Ovary (tissue), 9 donors: ENCODE results near the gene ASPM. TPM values are rescaled to one million over a fixed set of nuclear protein-coding genes. Genes with fewer than 3 reads are reported as not detected.
"Not testable (repeated sequence)": the region's sequence is repeated elsewhere in the genome, so short reads cannot be mapped to it uniquely, and the experiment has no call there.

ENCODE experiments used
- DNase-seq, 5 donors: peaks; one replicate each; pipeline ENCODE4 v3.0.0-alpha.2; 2019 to 2020
- H3K27ac ChIP-seq, 2 donors: fragments of 200-600 bp; one replicate each; pipeline versions ENCODE4 v1.5.1 to v1.8.0; 2019 to 2022
- H3K27me3 ChIP-seq: fragments of 200-600 bp; one replicate; pipeline ENCODE4 v1.8.0; 2022
- H3K36me3 ChIP-seq: fragments of 200-600 bp; sonication (generic); one replicate; pipeline ENCODE4 v1.5.1; 2019
- H3K4me1 ChIP-seq: one replicate; pipeline ENCODE4 v1.8.1; 2013; ENCODE audit warnings: mild to moderate bottlenecking, moderate library complexity; ENCODE audit not compliant: insufficient read depth
- H3K4me3 ChIP-seq: fragments of 200-600 bp; sonication (generic); one replicate; pipeline ENCODE4 v1.5.1; 2017
- H3K9me3 ChIP-seq, 2 donors: fragments of 200-600 bp in 1 of 2; sonication (generic) in 1 of 2; one replicate each; pipeline versions ENCODE4 v1.5.1 to v1.8.1; 2013 to 2019; ENCODE audit warnings: mild to moderate bottlenecking in 1 of 2, moderate library complexity in 1 of 2
- EP300 ChIP-seq: sonication (generic); formaldehyde crosslinking; IDR thresholded peaks from one replicate; pipeline ENCODE4 v1.6.1; 2017; ENCODE audit warnings: antibody characterized with exemption
- POLR2A ChIP-seq: fragments of 450-650 bp; IDR thresholded peaks from one replicate; pipeline ENCODE4 v1.6.1; 2017; ENCODE audit warnings: antibody characterized with exemption, mild to moderate bottlenecking, moderate library complexity
- WGBS, 3 donors: extraction: QIAGEN DNeasy Blood & Tissue Kit in 1 of 3; methylation state at CpG; one replicate each; pipeline versions ENCODE4 v1.1.5 to v1.1.7; 2013 to 2017; 5-methylcytosine and 5-hydroxymethylcytosine counted together
- intact Hi-C, 4 donors: fragments of 100-400 bp; cut with DNase I; formaldehyde crosslinking; loops; one replicate each; pipeline versions ENCODE4 v1.11.0 to v1.15.1; 2022 to 2023
- polyA plus RNA-seq, 2 donors: library from polyadenylated mRNA; stranded (reverse); fragments of 200-250 nt in 1 of 2; fragments of 350-450 nt in 1 of 2; fragmentation: Illumina TruSeq in 1 of 2; extraction: RNeasy Lipid Tissue Mini Kit (QIAGEN cat#74804) in 1 of 2; gene quantifications; one replicate each; pipeline ENCODE4 v1.2.3, GENCODE V29; 2013 to 2014
- total RNA-seq, 7 donors: library from RNA; depleted of rRNA in 2 of 7; stranded (reverse); fragments of >200 nt in 2 of 7; fragmentation: NEBNext Ultra II Directional in 3 of 7; extraction: Animal tissue kit (Norgen Biotek cat#: 25700) in 3 of 7; gene quantifications; one replicate each; pipeline versions ENCODE4 v1.1.0 to v1.2.4, GENCODE V29; 2016 to 2023
- TF ChIP-seq, protein P1 (sequence below), 3 donors: fragments of 450-650 bp in 2 of 3; fragments of 200-600 bp in 1 of 3; IDR thresholded peaks; one replicate each; pipeline versions ENCODE4 v1.5.1 to v1.8.0; 2016 to 2022; ENCODE audit warnings: antibody characterized with exemption in 3 of 3, mild to moderate bottlenecking in 1 of 3
- donor health status: DM: no; HTN: no; CAD: no; lungs with moderate emphysema.
- donor health status: DM: no; HTN: no; CAD: no.
- donor health status: Bipolar disorder and iron deficiency.
- donor health status: DM: yes; HTN: yes; CAD: no.
- donor health status: DM: no; HTN: no; CAD: no.
- donor health status: DM: yes; HTN: yes; CAD: no.

ASPM gene
- total and polyA plus RNA-seq, 9 donors = 0.10 to 0.89 (median 0.33) TPM

DNA sequence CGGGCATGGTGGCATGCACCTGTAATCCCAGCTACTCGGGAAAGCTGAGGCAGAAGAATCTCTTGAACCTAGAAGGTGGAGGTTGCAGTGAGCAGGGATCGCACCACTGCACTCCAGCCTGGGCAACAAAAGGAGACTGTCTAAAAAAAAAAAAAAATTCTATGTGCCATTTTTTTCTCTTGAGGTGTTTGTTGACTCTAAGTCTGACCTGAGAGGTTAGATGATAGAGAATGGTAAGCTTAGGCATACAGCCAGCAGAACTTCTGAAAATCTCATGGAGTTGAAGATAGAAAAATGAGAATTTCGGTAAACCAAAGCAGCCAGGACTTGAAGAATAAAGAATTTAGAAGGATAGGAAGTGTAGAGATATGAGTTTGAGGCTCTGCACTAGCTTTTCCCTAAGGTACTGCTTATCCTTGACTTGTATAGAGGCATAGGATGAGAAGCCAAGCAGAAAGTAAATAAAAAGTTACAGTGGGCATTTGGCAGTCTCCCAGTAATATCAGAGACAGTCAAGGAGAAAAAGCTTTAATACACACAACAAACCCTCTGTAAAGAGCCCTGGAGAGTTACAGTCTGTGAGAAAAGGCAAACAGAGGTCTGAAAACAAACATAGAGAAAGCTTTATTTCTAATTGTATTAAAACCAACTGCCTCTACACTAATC lies 103.7 kb downstream of the ASPM start:
- WGBS, 3 donors = 79 to 94% (median 89%) methylated on average over 4 of the region's 4 CpGs
- intact Hi-C loops = no loop called here
- H3K27me3 ChIP-seq = no peaks in the 10 kb centered on the region
- H3K27ac ChIP-seq = no peak overlapping the region
- no peaks in the 10 kb centered on the region for H3K9me3 ChIP-seq
- H3K4me1 ChIP-seq = no peaks in the 10 kb centered on the region
- H3K4me3 ChIP-seq = no peak overlapping the region
- no peak for DNase-seq
- H3K36me3 ChIP-seq = no peaks in the 10 kb centered on the region
- no peak for TF ChIP-seq POLR2A

DNA sequence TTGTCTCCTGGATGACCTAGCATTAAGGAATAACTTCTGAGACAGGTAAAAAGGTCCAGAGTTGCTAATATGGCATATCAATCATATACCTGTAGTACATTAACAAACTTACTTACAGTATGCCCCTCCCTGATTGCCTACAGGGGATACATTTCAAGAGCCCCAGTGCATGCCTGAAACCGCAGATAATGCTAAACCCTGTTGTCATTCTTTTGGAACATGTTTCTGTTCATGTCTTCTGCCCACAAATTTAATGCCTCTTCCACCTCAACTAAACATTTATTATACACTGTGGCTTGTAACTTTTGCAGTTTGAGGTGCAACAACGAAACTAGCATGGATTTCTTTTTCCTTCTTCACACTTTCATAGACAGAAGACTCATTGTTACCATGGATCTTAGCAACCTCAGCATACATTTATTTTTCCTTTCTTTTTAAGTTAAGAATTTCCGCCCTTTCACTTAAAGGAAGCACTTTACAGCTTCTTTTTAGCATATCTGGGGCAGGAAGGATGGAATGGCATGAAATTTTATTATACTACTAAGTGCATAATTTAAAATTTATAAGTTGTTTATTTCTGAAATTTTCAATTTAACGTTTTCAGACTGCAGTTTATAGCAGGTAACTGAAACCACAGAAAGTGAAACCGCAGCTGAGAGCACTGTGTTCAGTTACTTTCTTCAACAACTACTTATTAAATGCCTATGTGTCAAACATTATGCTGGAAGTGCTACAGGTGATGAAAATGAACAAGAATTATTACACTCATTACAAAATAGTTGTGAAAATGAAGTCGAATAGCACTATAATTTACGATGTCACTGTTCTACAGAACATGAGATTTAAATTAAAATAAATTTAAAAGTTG lies 104.7 kb downstream of the ASPM start:
- H3K4me1 ChIP-seq = no peaks in the 10 kb centered on the region
- H3K4me3 ChIP-seq = no peak overlapping the region
- no peak for DNase-seq
- no peaks in the 10 kb centered on the region for H3K36me3 ChIP-seq
- no peaks in the 10 kb centered on the region for H3K27me3 ChIP-seq
- TF ChIP-seq POLR2A (no peak), EP300 (no peak)
- TF ChIP-seq, protein P1, sequence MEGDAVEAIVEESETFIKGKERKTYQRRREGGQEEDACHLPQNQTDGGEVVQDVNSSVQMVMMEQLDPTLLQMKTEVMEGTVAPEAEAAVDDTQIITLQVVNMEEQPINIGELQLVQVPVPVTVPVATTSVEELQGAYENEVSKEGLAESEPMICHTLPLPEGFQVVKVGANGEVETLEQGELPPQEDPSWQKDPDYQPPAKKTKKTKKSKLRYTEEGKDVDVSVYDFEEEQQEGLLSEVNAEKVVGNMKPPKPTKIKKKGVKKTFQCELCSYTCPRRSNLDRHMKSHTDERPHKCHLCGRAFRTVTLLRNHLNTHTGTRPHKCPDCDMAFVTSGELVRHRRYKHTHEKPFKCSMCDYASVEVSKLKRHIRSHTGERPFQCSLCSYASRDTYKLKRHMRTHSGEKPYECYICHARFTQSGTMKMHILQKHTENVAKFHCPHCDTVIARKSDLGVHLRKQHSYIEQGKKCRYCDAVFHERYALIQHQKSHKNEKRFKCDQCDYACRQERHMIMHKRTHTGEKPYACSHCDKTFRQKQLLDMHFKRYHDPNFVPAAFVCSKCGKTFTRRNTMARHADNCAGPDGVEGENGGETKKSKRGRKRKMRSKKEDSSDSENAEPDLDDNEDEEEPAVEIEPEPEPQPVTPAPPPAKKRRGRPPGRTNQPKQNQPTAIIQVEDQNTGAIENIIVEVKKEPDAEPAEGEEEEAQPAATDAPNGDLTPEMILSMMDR (IDR thresholded peaks at IDR 0.05) = no peak
- WGBS, 3 donors = 80 to 82% (median 80%) methylated on average over 7 of the region's 7 CpGs
- intact Hi-C loops = no loop called here
- H3K27ac ChIP-seq = no peak overlapping the region
- no peaks in the 10 kb centered on the region for H3K9me3 ChIP-seq

DNA sequence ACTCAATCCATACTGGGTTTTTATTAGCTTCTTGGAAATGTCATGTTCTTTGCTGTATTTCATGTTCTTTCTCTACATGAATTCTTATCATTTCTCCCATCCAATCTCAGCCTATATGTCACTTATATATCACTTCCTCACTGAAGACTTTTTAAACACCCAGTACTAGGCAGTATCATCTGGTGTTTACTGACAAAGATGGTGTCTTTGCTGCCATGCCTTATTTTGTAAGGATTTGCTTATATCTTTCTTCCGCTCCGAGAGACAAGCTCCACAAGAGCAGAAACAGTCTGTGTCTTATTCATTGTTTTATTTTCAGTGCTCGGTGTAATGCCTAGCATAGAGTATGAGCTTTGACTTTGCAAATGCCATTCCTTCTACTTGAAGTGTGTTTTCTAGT lies 109.6 kb downstream of the ASPM start:
- no peaks in the 10 kb centered on the region for H3K27me3 ChIP-seq
- no peak for DNase-seq
- no peaks in the 10 kb centered on the region for H3K9me3 ChIP-seq
- TF ChIP-seq EP300 = no peak
- TF ChIP-seq, protein P1 (IDR thresholded peaks at IDR 0.05) = no peak
- no peak for TF ChIP-seq POLR2A
- H3K4me1 ChIP-seq = no peaks in the 10 kb centered on the region
- no peak overlapping the region for H3K27ac ChIP-seq
- no peak overlapping the region for H3K4me3 ChIP-seq
- WGBS, 3 donors = 96 to 97% (median 97%) methylated on average over 3 of the region's 3 CpGs
- H3K36me3 ChIP-seq = no peaks in the 10 kb centered on the region
- intact Hi-C loops = no loop called here

DNA sequence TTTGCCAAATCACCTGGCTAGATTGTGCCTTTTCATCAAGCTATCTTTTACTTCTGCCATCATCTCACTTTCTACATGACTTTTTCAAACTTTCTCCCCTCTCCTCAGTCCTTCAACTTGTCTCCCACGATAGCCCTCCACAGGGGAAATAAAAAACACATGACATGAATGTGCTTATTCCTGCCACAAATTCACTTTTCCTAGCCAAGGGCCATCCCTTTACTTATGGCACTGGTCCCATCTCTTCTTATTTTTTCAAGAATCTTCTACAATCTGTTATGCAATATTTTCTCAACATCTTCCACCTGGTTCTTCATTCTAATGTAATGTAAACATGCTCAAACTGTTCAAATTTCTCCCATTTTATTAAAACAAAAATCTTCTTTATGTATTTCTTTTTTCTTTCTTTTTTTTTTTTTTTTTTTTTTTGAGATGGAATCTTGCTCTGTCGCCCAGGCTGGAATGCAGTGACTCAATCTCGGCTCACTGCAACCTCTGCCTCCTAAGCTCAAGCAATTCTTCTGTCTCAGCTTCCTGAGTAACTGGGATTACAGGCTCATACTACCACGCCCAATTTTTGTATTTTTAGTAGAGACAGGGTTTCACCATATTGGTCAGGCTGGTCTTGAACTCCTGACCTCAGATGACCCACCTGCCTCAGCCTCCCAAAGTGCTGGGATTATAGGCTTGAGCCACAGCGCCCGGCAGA lies 111.7 kb downstream of the ASPM start:
- H3K9me3 ChIP-seq, H3K27me3 ChIP-seq, H3K4me1 ChIP-seq, H3K27ac ChIP-seq, H3K36me3 ChIP-seq, intact Hi-C loops, H3K4me3 ChIP-seq, DNase-seq: not testable (repeated sequence)
- 77 to 90% (median 87%) methylated on average over 6 of the region's 6 CpGs for WGBS, 3 donors

Other genes with a start within 250 kb of the ASPM start
- gene CFHR2, start 202.9 kb downstream of the ASPM start, total RNA-seq = under 1 TPM in 1 of 7 donors, not detected in 6; 0.38 TPM
- under 1 TPM in 1 of 2 donors, not detected in 1; 0.25 TPM for gene CFHR2, start 202.9 kb downstream of the ASPM start, polyA plus RNA-seq
- not detected for gene CFHR5, start 169.1 kb downstream of the ASPM start, total RNA-seq
- gene CFHR5, start 169.1 kb downstream of the ASPM start, polyA plus RNA-seq = under 1 TPM in 1 of 2 donors, not detected in 1; 0.10 TPM
- gene F13B, start 79.4 kb downstream of the ASPM start, total RNA-seq = not detected
- not detected for gene F13B, start 79.4 kb downstream of the ASPM start, polyA plus RNA-seq
- gene ZBTB41, start 54.6 kb upstream of the ASPM start, total RNA-seq = 10 to 100 TPM; 11.4 to 21.5 (median 15.2) TPM
- gene ZBTB41, start 54.6 kb upstream of the ASPM start, polyA plus RNA-seq = 1 to 10 TPM; 4.9 to 5.6 TPM
- gene CRB1, start 121.6 kb upstream of the ASPM start, total RNA-seq = 1 to 10 TPM in 3 of 7 donors, under 1 TPM in 4; 0.60 to 4.0 (median 0.73) TPM
- 1 to 10 TPM; 2.0 to 2.7 TPM for gene CRB1, start 121.6 kb upstream of the ASPM start, polyA plus RNA-seq